C1 segment of cervical spinal cord (tissue), 14 donors: Measurements from ENCODE around the gene ITSN2.
"Not testable (repeated sequence)": the region's sequence is repeated elsewhere in the genome, so short reads cannot be mapped to it uniquely, and the experiment has no call there.

ENCODE experiments used
- DNase-seq, 14 donors: peaks; one replicate each; lab custom pipeline; 2025; lab: John Stamatoyannopoulos, UW

ITSN2 gene

GRCh38 chr2:24363301-24363700 lies 3.0 kb upstream of the ITSN2 start:
- DNase-seq, result no peak

- DNase-seq, result no peak
These were observed 1.9 kb upstream of the ITSN2 start for GRCh38 chr2:24362253-24362652.

GRCh38 chr2:24360963-24361330 lies 611 bp upstream of the ITSN2 start:
- peak in 2 of 14 donors; percentile 18 to 19 for DNase-seq

GRCh38 chr2:24359129-24360049 lies 947 bp downstream of the ITSN2 start:
- peak in 10 of 14 donors; percentile 37 to 70 (median 51) for DNase-seq

- DNase-seq, result not testable (repeated sequence)
These were observed 2.6 kb downstream of the ITSN2 start for GRCh38 chr2:24357767-24358166.

- not testable (repeated sequence) for DNase-seq
These were observed 3.2 kb downstream of the ITSN2 start for GRCh38 chr2:24357115-24357514.

- DNase-seq, result no peak
These were observed 5.4 kb downstream of the ITSN2 start for GRCh38 chr2:24354957-24355356.

- DNase-seq, result no peak
These were observed 5.9 kb downstream of the ITSN2 start for GRCh38 chr2:24354395-24354794.

GRCh38 chr2:24353973-24354372 lies 6.4 kb downstream of the ITSN2 start:
- DNase-seq, result no peak

GRCh38 chr2:24353364-24353763 lies 7.0 kb downstream of the ITSN2 start:
- DNase-seq, result no peak

GRCh38 chr2:24352664-24353063 lies 7.7 kb downstream of the ITSN2 start:
- no peak for DNase-seq

GRCh38 chr2:24351981-24352380 lies 8.4 kb downstream of the ITSN2 start:
- DNase-seq, result no peak

- no peak for DNase-seq
These were observed 8.8 kb downstream of the ITSN2 start for GRCh38 chr2:24351627-24351938.

- DNase-seq, result no peak
These were observed 9.3 kb downstream of the ITSN2 start for GRCh38 chr2:24350826-24351626.

- DNase-seq, result no peak
These were observed 11.2 kb downstream of the ITSN2 start for GRCh38 chr2:24349097-24349496.

- no peak for DNase-seq
These were observed 14.4 kb downstream of the ITSN2 start for GRCh38 chr2:24345937-24346336.

- no peak for DNase-seq
These were observed 17.0 kb downstream of the ITSN2 start for GRCh38 chr2:24343225-24343882.

- no peak for DNase-seq
These were observed 18.0 kb downstream of the ITSN2 start for GRCh38 chr2:24342110-24342910.

- DNase-seq, result no peak
These were observed 20.5 kb downstream of the ITSN2 start for GRCh38 chr2:24339856-24340262.

GRCh38 chr2:24339098-24339497 lies 21.2 kb downstream of the ITSN2 start:
- DNase-seq, result not testable (repeated sequence)

- no peak for DNase-seq
These were observed 22.4 kb downstream of the ITSN2 start for GRCh38 chr2:24337890-24338289.
